GM19238 (cell line): Measurements from ENCODE around the gene TKTL1.
"Not testable (repeated sequence)": the region's sequence is repeated elsewhere in the genome, so short reads cannot be mapped to it uniquely, and the experiment has no call there.

Experiments
- DNase-seq: peaks from one replicate; pipeline ENCODE4 v3.0.0; 2011; ENCODE audit warnings: low spot score; ENCODE audit not compliant: insufficient read length

The TKTL1 gene

DNA sequence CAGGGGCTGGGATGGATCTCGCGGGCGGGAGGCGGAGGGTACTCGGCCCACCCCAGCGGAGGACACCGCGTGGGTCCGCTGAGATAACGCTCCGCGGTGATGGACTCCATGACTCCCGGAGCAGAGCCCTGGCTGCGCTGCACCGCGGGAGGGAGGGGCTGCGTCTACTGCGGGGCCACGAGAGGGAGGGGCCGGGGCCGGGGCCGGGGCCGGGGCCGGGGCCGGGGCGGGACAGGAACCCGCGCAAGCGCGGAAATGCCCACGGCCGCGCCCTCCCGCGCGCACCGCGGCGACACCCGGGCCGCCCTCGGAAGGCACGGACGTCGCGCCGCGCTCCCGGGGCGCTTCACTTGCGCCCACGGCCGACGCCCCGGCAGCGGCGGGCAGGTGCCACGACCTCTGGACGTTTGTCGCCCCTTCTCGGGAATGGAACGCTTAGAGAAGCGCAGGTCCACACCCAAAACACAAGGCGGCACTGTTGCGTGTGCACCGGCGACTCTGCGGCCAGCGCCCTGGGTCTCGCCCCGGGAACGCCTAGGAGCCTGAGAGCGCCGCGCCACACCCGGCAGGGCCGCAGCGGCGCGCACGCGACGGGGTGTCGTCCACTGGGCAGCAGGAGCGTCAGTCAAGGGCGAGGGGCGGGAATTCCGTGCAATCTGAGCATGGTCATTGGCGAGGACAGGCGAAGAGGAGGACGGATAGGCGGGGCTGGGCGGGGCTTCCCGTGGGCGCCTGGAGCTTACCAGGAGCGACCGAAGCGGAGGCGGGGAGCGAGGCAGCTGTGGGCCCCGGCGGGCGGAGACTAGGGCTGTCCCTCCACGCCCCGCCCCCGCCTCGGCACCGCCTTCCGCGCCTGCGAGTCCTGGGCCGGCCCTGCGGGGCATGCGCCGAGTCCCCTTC lies 46.1 kb downstream of the TKTL1 start:
- DNase-seq: not testable (repeated sequence)

DNA sequence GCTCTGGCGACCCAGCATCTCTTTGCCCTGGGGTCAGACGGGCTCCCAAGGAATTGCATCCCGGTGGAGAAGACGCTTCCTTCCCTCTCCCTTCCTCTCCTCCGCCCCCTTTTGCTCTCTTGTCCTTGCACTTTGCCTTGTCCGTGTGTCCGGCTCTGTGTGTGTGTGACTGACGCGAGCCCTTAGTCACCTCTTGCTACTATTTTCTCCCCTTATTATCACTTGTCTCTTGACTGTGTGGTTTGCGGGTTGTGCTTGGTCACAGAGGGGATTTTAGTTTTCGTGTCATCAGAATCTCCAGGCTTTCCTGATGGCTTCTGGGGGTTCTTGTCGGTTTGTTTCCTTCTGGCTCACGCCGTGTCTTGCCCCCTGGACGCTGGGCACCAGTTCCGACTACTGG lies 47.5 kb downstream of the TKTL1 start:
- DNase-seq: not testable (repeated sequence)

DNA sequence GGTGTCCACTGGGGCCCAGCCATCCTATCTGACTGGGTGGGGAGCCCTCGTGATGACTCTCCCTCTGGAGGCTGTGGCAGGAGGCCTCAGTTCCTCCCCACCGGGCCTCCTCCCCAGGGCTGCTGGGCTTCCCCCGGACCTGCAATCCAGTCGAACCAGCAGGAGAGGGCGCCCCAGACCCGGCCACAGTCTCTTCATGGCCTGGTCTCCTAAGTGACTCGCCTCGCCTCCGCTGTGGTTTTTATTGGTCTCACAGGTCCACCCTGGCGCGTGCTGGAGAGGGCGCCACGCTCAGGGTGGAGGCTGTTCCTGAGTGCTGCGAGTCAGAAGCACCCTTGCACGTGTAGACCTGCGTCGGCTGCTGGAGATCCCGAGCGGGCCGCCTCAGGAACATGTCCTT lies 48.0 kb downstream of the TKTL1 start:
- not testable (repeated sequence) for DNase-seq

DNA sequence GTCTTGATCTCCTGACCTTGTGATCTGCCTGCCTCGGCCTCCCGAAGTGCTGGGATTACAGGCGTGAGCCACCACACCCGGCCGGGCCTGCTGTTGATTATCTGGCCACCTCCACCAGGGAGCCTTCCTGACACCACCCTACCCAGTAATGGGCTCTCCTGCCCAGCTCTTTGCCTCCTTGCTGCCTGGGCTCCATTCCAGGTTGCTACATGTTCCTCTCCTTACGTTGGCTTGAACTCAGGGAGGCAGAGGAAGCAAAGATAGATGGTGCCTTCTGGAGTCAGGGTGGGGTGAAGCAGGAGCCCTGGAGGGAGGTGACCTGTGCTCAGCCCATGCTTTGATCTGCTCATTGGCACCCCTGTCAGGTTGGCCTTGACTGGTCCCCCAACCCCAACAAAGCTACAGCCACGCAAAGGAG lies 52.5 kb downstream of the TKTL1 start:
- no peak for DNase-seq

DNA sequence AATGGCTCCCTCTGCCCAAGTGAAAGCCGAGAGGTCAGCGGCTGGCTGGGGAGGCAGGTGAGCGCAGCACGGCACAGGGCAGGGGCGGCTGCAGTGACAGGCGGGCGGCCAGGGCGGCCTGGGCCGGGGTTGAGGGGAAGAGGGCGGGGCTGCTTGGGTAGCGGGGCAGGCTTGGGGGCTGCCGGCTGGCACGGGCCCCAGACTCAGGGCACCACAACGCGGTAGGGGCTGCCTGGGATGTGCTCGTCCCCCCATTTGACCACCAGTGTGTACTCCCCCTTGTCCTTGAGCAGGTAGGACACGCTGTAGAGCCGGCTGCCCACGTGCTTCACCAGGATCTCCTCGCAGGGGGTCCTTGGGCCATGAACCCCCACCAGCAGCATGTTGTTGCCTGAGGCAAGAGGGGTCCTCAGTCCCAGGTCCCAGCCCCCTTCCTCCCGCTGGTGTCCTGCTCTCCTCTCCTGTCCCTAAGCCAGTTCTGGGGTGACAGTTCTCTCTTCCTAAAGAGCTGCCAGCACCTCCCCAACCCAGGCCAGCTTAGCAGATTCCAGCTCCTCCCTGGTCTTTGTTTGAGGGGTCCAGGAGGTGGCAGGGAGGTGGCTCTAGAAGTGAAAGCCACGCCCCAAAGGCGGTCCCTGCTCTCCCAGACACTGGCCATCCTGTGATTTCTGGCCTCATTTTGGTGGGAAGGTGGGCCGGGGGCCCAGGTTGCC lies 53.2 kb downstream of the TKTL1 start:
- DNase-seq: no peak

DNA sequence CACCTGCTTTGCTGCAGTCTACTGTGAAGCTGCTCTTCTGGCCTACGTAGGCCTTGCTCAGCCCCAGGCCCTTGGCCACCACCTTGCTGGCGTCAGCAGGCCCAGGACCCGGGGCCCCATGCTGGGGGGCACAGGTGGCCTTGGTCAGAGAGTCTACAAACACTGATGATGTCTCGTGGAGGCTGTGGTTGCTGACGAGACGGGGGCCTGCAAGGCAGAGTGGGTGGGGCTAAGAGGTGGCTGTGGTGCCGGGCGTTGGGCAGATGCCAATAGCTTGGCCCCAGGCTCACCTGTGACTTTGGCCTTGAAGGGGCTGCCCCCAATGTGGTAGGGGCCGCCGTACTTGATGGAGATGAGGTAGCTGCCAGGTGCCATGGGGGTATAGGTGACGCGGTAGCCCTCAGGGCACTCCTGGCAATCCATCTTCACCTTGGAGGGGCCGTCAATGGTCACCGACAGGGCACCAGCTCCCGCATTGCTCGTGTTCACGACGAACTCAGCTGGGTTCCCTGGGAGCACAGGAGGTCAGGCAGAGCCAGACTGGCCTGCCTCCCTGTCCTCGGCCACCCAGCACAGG lies 53.9 kb downstream of the TKTL1 start:
- DNase-seq: no peak

DNA sequence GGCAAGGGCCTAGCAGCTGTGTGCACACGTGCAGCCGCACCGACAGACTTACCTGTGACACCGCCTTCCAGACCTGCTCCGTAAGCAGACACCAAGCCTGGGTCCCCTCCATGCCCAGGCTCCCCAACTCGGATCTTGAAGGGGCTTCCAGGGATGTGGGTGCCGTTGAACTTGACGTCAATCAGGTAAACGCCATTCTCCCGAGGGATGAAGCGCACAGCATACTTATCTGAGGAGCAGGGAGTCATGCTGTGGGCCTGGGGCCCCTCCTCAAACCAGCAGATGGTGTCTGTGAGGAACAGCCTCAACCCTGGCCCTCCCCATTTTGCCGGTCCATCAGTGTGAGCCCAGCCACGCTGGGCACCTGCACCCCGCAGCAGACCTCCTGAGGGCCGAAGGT lies 54.4 kb downstream of the TKTL1 start:
- DNase-seq: no peak

DNA sequence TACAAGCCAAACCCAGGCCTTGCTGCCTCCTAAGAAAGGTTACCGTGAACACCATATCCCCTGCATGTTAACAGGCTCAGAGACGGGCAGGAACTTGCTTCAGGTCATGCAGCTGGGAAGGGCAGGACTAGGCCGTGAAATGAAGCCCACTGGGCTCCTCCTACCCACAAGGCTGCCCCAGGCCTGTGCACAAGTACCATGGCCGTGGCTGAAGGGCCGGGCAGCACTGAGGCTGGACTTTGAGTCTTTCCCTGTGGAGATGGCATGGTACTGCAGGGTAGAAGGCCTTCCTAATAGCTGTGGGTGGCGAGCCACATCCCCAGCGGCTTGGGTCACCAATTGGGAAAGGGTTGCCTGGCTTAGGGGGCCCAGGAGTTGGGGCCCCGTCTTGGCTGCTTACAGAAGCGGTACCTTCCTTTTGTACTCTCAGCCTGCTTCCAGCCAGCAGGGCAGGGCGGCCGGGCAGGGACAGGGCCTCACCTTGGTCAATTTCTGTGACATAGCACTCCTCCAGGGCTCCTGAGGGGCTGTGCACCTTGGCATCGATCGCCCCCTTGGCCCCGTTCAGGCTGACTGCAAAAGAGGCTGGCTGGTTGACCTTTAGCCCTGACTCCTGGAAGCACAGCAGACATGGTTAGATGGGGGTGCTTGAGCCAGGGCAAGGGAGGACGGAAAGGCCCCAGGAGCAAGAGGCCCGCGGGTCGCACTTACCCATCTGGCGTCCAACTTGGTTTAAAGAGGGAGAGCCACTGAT lies 55.0 kb downstream of the TKTL1 start:
- no peak for DNase-seq

DNA sequence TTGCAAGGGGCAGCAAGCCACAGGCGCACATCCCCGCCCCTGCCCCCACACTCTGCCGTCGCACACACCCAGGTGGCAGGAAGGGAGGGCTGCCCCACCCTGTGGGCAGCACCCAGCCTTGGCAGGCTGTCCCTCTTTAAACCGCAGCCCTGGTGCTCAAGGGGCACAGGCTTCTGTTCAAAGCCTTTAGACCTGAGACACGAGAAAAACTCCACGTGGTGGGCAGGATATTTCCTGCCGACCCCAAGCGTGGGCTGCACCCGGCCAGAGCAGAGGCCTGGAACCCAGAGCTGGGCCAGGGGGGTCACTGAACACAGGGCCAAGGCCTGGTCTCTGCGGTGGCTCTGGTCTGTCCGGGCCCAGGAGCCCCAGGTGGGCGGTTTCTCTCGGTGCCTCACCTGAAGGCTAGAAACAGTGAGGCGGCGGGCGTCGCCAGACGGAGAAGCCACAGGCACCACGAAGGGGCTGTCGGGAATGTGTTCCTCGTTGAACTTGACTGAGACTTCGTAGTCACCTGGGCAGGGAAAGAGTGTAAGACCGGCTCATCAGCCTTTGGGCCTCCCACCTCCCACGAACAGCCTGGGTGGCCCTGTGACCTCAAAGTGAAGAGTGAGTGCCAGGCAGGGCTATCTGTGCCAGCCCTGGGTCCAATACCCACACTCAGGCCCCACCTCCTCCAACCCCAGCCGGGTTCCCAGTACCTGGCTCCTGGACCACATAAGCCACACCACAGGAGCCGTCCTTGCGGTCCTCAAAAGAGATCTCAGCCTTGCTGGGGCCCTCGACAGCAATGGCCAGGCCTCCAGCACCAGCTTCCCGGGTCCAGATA lies 55.8 kb downstream of the TKTL1 start:
- no peak for DNase-seq

DNA sequence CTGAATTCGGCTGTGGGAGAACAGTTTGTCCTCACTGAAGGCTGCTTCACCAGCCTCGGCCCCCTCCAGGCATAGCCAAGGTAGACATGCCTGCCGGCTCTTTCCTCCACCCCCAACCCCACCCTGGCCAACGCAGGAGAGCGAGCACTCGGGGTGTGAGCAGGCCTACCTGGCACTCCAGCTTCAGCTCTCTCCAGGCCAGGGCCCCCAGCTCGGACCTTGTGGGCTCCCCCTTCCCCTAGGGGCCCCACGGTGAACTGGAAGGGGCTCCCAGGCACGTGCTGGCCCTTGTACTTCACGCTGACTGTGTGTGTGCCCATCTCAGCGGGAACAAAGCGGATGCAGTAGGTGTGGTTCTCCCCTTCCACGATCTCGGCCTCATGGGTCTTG lies 56.4 kb downstream of the TKTL1 start:
- no peak for DNase-seq

DNA sequence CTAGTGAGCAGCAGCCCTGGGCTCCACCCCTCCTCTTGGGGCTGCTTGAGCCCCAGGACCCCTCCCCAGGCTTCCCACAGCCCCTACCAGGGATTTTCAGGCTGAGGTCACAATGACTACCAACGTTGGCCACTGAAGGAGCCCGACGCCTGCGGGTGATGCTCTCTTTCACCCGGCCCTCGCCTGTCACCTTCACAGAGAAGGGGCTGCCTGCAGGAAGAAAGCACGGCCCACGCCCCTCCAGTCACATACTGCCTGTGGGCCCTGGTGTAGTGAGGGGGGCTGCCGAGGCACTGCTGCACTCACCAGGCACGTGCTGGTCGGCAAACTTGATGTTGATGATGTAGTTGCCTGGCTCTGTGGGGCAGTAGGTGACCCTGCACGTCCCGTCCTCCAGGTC lies 56.9 kb downstream of the TKTL1 start:
- DNase-seq: no peak

DNA sequence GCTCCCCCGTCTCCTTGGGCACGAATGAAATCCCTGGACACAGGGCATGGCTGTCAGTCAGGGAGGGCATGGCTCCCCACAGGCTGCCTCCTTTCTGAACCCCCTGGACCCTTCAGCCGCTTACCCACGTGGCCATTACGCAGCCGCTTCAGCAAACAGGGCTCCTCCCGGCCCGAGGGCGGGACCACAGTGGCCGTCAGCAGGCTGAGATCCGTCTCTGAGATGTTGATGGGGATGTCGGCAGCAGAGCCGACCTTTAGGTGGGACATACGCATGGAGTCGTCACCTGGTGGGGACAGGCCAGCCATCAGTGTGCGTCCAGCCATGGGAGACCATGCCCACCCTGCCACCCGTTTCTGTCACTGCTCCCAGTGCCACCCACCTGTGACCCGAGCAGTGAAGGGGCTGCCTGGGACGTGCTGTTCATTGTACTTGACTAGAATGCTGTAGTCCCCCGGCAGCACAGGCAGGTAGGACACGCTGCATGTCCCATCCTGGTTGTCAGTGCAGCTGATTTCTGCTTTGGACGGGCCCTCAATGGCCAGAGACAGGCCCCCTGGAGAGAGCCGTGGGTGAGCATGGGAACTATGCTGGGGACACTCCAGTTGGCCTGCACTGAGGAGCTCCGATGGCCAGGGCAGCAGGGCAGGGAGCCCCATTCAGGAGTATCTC lies 57.7 kb downstream of the TKTL1 start:
- DNase-seq: no peak

DNA sequence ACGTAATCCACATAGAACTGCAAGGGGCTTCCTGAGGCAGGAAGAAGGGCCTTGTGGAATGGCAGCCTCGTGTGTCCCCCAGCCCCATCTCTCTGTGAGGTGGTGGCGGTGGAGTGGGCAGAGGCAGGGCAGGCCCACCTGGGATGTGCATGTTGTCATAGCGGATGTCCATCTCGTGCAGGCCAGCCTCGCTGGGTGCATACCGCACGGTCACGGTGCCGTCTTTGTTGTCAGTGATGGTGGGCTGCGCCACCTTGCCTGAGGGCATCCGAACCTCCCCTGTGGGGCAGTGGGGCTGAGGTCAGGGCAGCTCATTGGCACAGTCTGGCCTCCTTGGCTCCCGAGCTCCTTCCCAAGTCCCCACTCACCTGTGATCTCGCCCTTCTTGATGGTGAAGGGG lies 58.4 kb downstream of the TKTL1 start:
- no peak for DNase-seq

DNA sequence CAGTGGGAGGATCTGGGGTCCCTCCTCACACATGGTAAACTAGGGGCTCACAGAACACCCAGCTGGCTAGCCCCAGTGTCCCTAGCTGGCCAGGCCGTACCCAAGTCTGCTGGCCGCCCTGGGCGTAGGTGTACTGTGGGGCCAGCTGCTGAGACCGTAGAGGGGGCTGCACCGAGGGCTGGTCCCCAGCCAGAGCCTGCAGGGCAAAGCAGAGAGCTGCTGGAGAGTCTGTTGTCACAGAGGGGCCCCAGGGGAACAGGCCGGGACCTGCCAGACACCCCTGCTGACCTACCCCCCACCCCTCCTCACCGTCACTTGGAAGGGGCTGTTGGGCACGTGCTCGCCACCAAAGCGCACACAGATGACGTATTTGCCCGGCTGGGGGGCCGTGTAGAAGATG lies 58.9 kb downstream of the TKTL1 start:
- no peak for DNase-seq

DNA sequence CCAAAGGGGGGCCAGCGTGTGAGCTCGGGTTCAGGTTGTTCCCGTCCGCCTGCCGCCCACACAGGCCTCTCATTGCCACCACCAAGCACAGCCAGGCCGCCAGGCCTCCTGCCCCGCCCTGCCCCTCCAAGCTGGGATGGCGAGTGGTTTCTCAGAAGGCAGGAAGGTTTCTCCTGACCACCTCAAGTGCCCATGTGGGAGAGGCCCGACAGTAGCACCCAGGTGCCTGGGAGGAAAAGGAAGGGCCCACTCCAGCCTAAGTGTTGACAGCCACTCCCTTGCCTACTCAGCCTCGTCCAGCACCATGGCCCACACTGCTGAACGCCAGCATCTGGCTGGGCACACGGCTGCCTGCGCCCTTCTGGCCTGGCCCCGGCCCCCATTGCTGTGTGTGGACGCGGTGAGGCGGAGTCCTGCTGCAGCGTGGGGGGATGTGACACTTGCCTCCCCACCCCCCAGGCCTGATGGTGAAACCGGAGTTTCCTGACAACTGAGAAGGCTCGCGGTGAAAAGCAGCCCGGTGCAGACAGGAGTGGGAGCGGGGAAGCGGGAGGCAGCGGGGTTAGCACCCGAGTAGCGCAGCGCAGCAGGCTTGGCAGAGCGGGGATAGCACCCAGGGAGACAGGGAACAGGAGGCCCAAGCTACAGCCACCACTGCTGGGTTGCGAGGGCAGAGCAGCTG lies 59.6 kb downstream of the TKTL1 start:
- no peak for DNase-seq

DNA sequence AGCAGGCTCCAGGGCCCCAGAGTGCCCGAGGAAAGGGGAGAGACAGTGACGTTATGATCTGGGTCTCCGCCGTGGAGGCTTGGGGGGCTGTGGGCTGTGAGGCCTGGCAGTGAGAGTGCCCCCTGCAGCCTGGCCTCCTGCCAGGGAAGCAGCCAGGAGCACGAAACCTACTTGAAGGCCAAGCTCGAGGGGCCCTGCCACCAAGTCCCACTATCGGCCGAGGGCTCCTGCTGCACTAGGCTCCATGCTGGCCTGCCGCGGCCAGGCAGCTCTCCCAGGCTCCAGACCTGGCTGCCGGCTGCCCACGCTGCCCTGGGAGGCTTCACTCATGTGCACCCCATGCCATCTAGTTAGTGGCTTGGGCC lies 60.2 kb downstream of the TKTL1 start:
- DNase-seq: no peak

DNA sequence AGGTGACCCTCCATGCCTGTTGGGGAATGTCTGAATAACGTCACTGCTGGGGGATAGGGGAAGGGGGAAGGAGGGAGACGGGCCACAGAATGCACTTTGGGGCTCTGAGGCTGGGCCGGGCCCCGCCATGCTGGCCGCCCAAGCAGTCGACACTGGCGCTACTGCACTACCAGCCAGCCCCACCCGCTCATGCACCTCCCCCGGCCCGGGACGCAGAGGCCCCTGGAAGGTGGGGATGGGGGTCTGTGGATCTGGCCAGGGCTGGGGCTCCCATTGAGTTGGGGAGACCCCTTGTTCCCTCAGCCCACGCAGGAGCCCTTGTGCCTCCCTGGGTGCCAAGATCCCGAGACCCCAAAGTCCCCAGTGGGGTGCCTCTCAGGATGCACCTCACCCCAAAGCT lies 61.0 kb downstream of the TKTL1 start:
- no peak for DNase-seq

DNA sequence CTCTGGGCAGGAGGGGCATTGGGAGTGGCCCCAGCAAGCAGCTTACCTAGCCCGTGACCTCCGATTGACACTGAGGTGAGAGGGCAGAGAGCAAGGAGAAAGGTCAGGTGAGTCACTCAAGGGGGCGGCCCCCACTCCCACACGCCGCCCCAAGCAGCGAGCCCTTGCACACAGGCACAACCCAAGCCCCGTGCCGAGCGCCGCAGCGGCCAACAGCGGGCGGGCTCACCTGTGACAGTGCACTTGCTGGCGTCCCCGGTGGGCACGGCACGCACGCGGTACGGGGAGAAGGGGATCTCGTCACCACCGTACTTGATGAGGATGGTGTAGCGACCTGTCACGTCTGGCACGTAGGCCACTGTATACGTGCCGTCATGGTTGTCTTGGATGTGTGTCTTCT lies 61.6 kb downstream of the TKTL1 start:
- no peak for DNase-seq

DNA sequence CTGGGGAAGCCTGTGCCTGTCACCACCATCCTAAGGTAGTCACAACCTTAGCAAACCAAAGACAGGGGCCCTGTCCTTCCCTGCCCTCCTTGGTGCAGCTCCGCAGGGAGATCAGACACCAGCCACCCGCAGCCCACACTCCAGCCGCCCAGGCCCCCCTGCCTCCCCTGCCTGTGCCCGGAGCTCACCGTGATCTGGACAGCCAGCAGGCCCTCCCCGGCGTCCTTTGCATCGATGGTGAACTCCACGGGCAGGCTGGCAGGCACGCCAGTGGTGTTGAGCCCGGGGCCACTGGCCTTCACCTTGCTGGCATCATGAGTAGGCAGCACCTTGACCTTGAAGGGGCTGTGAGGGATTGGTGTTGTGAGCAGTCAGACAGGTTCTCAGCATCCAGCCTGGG lies 62.4 kb downstream of the TKTL1 start:
- no peak for DNase-seq

DNA sequence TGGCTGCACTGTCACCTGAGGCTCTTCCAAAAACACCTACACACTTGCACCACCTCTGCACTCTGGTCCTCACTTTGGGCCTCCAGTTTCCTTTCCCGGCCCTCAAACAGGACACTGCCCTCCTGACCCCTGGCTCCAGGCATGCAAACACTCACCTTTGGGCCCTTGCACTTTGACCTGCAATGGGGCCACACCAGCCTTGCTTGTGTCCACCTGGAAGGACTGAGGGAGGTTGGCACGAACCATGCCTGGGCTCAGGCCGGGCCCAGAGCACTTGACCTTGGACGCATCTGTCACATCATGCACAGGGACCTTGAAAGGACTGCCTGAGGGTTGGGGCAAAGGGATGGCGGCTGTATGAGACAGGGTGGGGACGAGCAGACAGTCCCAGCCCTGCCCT lies 63.2 kb downstream of the TKTL1 start:
- no peak for DNase-seq
